ENCODE data around the gene FAM90A26.
"Not testable (repeated sequence)": the region's sequence is repeated elsewhere in the genome, so short reads cannot be mapped to it uniquely, and the experiment has no call there.

The FAM90A26 gene, protein sequence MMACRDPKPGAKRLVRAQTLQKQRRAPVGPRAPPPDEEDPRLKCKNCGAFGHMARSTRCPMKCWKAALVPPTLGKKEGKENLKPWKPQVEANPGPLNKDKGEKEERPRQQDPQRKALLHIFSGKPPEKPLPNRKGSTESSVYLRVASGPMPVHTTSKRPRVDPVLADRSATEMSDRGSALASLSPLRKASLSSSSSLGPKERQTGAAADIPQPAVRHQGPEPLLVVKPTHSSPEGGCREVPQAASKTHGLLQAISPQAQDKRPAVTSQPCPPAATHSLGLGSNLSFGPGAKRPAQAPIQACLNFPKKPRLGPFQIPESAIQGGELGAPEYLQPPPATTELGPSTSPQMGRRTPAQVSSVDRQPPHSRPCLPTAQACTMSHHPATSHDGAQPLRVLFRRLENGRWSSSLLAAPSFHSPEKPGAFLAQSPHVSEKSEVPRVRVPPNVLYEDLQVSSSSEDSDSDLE

DNA sequence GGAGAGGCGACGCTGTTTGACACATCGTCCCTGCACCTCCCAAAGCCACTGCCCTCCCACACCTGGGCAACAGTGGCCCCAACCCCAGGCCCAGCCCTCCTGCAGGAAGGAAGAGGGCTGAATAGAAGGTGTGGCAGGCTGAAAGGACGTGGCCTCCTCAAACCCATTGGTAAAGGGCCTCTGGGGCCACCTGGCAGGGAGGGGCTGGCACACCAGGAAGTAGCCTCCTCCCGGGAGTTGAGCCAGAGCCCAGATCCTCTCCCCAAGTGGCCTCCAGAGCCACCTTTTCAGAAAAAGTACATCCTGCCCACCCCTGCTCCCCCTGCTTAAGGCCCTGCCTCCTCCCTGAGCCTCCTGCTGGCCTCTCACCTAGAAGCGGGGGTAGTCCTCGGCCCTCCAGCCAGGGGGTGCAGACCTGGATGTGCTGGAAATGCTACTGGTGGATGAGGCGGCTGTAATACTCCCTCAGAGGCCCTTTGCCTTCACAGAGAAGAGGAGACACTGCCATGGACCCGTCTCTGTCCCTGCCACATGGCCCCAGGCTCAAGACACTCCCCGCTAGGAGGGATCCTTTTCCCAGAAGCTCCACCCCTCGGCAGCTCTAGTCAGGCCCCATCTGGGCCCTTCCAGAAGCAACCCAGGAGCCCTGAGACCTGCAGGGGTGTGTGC is at the start of gene FAM90A26:
Gene FAM90A26, plus strand, starts transcription at position 619 of the 669 bp plus-strand sequence. CDS start 2,764 bp downstream, outside the sequence.
- DNase-seq (ENCODE audit: low read depth) = not testable (repeated sequence)

DNA sequence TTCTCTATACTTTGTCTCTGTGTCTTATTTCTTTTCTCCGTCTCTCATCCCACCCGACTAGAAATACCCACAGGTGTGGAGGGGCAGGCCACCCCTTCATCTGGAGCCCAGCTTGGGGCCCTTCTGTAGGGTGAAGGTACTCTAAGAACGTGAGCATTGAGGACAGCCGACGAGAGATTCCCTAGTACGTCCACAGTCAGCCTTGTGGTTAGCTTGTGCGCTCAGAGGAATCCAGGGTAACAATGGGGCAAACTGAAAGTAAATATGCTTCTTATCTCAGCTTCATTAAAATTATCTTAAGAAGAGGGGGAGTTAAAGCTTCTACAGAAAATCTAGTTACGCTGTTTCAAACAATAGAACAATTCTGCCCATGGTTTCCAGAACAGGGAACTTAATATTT is 47.5 kb upstream of the FAM90A26 start:
- DNase-seq (ENCODE audit: low read depth) = not testable (repeated sequence)

DNA sequence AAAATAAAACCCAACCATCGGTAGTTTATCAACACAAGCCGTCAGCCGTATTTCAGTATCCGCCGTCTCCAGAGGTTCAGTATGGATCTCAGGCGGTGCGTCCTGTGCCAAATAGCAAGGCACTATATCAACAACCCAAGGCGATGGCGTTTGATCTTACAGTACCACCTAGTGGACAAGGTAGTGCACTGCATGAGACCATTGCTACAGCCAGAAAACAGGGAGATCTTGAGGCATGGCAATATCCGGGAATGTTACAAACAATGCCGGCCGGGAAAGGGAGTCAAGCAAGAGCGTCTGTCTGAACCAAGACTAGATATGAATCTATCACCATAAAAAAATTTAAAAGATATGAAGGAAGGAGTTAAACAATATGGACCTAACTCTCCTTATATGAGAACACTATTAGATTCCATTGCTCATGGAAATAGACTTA is 46.6 kb upstream of the FAM90A26 start:
- peak; percentile 22 for DNase-seq (ENCODE audit: low read depth)

DNA sequence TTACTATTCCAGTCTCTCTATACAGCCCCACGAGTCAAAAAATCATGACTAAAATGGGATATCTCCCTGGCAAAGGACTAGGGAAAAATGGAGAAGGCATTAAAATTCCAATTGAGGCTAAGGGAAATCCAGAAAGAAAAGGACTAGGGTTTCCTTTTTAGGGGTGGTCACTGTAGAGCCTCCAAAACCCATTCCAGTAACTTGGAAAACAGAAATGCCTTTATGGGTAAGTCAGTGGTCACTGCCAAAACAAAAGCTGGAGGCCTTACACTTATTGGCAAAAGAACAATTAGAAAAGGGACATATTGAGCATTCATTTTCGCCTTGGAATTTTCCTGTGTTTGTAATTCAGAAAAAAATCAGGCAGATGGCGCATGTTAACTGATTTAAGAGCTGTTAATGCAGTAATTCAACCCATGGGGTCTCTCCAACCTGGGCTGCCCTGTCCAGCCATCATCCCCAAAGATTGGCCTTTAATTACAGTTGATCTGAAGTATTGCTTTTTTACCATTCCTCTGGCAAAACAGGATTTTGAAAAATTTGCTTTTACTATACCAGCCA is 44.5 kb upstream of the FAM90A26 start:
- not testable (repeated sequence) for DNase-seq (ENCODE audit: low read depth)

DNA sequence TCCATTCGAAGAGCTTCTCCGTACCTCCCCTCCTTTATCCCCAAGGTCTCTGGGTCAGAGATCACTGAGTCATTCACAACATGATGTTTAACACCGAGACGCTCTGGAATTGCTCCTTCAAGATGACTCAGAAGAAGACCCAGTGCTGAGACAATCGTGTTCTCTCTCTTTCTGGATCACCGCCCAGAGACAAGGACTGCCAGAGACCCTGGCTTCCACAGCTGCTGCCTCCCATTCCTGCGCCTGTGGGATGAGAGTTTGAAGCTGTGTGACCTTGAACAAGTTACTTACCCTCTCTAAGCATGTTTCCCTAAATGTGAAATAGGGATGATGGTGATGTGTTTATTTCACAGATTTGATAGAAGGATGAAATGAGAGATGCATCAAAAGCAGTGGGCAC is 38.8 kb upstream of the FAM90A26 start:
- peak; percentile 35 for DNase-seq (ENCODE audit: low read depth)

DNA sequence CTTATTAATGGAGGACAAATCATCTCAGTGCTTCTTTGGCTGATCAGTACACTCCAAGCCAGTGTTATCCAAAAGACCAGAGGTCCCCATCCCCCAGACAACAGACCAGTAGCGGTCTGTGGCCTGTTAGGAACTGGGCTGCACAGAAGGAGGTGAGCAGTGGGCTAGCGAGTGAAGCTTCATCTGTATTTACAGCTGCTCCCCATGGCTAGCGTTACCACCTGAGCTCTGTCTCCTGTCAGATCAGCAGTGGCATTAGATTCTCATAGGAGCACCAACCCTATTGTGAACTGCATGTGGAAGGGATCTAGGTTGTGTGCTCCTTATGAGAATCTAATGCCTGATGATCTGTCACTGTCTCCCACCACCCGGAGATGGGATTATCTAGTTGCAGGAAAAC is 37.4 kb upstream of the FAM90A26 start:
- DNase-seq (ENCODE audit: low read depth) = not testable (repeated sequence)

DNA sequence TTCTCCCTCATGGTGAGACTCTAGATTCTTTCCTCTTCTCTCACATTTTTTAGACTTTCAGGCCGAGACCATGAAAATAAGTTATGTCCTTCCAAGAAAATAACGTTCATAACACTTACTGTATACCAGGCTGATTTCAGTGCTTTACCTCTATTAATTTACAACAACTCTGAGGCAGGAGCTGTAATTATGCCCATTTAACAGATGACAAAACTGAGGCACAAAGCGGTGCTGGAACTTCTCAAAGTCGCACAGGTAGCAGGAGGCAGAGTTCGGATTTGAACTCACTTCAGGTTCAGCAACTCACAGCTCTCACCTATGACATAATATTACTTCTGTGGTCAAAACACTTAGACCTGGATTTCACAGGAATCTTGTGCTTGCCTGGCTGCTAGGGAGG is 36.2 kb upstream of the FAM90A26 start:
- not testable (repeated sequence) for DNase-seq (ENCODE audit: low read depth)

DNA sequence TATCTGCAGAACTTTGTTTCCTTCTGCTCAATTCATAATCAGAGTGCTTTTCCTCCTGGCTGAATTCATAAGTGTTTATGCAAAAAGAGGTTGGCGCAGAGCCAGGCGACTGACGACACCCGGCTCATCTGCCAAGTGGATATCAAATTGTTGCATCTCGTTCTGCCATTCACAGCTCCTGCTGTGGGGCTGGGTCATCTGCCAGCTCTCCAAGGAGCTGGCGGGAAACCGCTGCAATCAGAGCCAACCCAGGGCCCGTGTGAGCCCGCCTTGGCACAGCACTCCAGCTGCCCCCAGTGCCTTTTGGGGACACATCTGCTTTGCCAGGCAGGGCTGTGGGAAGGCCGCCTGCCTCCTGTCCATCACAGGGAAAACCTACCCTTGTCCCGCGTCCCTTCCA is 35.7 kb upstream of the FAM90A26 start:
- not testable (repeated sequence) for DNase-seq (ENCODE audit: low read depth)

DNA sequence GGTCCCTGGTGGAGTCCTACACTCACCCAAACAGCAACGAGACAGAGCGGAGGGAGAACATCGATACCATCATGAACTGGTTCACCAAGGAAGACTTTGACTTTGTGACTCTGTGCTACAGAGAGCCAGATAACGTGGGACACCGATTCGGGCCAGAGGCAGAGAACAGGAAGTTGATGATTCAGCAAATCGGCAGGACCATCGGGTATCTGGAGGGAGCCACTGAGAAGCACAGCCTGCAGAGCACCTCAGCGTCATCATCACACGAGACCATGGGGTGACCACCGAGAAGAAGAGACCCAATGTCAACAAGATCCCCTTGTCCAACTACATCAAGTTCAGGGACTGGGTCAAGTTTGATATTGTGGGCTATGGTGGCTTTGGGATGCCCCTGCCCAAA is 29.2 kb upstream of the FAM90A26 start:
- not testable (repeated sequence) for DNase-seq (ENCODE audit: low read depth)

DNA sequence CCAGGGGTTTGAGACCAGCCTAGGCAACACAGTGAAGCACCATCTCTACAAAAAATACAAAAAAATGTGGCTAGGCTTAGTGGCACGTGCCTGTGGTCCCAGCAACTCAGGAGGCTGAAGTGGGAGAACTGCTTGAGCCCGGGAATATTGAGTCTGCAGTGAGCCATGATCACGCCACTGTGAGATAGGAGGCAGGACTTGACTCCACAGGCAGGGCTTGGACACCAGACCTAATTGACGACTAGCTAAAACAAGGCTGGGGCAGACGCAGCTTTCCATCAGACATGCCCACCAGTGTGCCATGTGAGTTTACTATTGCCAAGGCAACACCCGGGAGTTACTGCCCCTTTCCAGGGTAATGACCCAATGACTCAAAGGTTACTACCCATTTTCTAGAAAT is 27.4 kb upstream of the FAM90A26 start:
- not testable (repeated sequence) for DNase-seq (ENCODE audit: low read depth)

DNA sequence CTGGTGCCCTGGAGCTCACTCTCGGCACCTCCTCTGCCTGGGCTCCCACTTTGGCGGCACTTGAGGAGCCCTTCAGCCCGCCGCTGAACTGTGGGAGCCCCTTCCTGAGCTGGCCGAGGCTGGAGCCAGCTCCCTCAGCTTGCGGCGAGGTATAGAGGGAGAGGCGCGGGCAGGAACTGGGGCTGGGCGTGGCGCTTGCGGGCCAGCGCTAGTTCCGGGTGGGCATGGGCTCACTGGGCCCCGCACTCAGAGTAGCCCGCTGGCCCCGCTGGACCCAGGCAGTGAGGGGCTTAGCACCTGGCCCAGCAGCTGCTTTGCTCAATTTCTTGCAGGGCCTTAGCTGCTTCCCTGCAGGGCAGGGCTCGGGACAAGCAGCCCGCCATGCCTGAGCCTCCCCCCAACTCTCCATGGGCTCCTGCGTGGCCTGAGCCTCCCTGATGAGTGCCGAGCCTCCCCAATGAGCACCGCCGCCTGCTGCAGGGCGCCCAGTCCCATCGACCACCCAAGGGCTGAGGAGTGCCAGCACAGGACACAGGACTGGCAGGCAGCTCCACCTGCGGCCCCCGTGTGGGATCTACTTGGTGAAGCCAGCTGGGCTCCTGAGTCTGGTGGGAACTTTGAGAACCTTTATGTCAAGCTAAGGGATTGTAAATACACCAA is 26.7 kb upstream of the FAM90A26 start:
- no peak for DNase-seq (ENCODE audit: low read depth)

DNA sequence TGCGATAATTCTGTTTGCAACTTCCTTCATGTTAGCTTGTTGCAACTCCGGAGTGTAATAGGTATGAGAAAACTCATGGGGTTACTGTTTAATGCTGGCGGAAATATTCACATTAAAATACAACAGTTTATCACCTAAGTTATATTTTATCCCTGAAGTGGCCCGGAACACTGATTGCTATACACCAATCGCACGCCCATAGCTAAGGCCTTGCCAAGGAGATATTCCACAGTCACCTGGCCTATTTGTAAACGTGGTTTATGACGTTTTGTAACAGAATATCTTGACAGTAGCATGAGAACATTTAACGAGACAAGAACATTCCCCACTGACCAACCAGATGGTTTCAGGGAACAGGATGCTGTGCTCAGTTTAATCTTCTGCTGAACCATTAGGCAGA is 23.2 kb upstream of the FAM90A26 start:
- DNase-seq (ENCODE audit: low read depth) = no peak

DNA sequence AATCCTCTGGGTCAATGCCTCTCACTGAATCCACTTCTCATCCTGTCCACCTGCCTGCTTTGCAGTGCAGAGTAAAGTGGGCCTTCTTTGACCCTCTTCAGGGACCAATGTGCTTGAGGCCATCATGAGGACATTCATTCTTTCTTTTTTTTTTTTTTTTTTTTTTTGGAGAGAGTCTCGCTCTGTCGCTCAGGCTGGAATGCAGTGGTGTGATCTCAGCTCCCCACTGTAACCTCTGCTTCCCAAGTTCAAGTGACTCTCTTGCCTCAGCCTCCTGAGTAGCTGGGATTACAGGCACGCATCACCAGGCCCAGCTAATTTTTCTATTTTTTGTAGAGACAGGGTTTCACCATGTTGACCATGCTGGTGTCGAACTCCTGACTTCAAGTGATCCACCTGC is 22.8 kb upstream of the FAM90A26 start:
- not testable (repeated sequence) for DNase-seq (ENCODE audit: low read depth)

DNA sequence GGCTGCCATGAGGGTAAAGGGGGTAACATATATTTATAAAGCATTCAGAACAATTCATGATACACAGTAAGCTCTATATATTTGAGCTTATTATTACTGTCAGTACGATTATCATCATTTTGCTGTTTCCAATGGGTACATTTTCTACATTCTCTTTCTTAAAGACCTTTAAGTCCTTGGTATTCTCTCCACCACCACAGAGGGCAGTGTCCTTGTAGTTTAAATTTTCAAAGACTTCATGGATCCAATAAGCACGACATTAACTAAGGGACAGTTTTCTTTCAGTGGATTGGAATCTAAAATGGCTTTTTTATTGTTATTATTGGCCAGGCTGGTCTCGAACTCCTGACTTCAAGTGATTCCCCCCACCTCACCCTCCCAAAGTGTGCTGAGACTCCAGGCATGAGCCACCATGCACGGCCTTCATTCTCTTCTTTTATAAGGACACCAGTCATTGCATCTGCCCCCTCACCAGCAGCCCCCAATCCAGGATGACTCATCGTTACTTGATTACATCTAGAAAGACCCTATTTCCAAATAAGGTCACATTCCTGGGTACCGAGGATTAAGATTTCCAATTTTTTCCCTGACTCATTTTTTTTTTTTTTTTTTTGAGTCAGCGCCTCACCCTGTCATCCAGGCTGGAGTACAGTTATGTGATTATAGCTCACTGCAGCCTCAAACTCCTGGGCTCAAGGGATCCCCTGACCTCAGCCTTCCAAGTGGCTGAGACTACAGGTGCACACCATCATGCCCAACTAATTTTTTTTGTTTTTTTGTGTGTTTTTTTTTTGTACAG is 21.4 kb upstream of the FAM90A26 start:
- not testable (repeated sequence) for DNase-seq (ENCODE audit: low read depth)

DNA sequence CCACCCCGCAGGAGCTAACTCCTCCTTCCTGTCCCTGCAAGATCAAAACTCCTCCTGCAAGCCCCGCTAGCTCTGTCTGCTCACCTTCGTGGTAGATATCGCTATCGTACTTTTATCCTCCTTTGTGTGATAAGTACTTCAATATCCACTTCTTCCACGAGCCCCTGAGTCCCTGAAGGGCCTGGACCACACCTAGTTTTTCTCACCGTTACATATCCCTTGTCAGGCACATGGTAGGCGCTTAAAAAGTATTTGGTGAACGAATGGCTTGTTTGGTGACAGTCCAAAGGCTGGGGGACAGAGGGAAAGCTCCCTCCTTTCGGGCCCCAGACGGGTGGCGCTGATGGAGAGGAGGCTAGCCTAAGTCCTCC is 18.4 kb upstream of the FAM90A26 start:
- DNase-seq (ENCODE audit: low read depth) = not testable (repeated sequence)

DNA sequence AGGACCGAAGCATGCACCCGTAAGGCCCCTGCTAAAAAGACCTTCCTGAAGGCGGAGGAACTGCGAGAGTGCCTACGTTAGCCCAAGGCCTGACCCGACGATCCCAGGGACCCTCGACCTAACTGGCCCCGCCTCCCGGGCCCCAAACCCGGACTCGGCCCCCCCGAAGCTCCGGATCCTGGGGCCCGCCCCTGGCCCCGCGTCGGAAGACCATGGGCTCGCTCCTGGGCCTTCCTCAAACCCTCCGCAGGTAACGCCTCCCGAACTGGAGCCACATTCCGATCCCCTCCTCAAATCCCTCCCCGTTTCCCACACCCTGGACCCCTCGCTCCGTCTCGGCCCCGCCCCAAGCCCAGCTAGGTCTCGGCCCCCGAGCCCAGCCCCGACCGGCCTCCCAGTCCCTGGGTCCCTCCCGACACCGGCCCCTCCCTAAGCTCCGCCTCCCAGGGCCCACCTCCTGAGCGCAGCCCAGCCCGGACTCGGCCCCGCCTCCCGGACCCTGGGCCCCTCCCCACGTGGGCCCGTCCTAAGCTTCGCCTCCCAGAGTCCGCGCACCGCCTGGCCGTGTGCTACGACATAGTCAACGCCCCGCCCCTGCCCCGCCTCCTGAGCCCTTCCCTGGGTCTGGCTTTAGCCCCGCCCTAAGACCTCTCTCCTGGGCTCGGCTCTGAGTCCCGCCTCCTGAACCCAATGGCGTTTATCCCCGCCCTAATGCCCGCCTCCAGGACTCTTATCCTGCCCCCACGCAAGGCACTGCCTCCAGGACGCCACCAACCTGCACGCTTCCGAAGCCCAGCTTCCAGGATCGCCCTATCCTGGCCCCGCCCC is 17.8 kb upstream of the FAM90A26 start:
- peak; percentile 41 for DNase-seq (ENCODE audit: low read depth)

DNA sequence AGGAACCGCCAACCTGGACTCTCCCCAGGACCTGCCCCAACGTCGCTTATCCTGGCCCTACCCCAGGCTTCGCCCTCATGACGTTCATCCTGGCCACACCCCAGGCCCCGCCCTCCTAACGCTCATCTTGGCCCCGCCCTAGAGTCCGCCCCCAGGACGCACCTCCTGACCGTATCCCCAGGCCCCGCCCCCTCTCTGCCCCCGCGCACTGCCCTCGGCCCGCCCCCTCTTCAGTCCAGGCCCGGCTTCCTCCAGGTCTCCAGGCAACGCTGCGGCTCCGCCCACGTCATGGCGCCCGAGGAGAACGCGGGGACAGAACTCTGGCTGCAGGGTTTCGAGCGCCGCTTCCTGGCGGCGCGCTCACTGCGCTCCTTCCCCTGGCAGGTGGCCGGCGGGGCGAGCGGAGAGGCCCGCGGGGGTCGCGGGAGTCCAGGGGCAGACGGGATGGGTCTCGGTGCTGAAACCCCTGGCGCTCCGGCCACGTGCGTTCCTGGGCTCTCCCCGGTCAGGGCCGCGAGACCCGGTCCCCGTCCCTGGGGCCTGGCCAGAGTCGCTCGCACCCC is 17.1 kb upstream of the FAM90A26 start:
- peak; percentile 84 for DNase-seq (ENCODE audit: low read depth)

DNA sequence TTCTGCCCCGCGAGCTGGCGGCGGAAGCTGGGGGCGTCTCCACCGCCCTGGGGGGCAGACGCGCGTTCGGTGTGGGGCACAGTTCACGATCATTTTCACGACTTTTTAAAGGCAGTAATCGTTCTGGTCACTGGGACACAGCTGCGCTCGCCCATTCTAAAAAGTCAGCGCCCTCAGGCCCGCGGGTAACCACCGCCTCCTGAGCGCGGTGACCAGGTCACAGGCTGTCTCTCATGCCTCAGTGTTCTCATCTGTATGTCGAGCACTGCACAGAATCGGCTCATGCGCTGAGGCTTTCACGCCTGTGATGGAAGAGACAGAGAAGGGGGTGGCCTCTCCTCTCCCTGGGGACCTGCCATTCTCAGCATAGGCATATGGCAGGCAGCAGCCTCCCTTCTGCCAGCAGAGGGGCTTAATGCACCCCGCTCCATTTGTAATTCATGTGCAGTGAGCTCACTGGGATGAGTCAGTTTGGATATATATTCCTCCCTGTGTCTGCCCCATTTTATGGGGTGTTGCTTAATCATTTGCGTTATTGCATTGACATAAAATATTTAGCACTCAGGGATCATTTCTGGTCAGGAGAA is 16.5 kb upstream of the FAM90A26 start:
- peak; percentile 58 for DNase-seq (ENCODE audit: low read depth)

DNA sequence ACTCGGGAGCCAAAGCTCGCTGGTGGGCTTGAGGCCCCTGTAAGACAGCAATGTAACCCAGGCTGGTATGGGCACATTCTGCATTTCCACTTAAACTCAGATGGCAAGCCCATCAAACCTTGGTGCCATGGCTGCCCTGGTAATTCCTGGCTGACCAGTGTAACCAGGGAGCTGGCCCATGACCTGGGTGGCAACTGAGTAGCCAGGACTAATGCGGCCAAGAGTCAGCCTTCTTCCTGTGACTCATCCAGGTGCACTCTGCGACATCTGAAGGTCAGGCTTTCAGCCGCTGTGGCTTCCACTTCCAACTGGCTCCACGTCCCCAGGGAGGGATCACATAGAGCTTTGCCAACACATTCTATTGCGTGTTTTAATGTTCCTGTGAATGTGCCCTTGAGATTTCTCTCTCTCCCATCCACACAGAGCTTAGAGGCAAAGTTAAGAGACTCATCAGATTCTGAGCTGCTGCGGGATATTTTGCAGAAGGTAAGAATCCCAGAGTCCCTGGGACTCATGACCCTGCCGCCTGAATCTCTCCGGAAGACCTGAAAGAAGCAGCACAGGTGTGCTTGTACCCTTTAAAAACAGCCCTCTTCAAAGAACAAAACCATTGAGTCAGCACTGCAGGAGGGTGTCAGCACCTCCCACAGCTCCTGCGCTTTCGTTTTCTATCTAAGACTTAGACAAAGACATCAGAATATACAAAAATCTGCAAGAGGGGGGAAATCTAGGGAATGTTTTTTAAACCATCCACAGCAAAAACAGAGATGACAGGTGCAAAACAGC is 14.9 kb upstream of the FAM90A26 start:
- DNase-seq (ENCODE audit: low read depth) = not testable (repeated sequence)

Data from HS-5 (cell line).